Measurements from ENCODE around the gene NEK7.

DNA sequence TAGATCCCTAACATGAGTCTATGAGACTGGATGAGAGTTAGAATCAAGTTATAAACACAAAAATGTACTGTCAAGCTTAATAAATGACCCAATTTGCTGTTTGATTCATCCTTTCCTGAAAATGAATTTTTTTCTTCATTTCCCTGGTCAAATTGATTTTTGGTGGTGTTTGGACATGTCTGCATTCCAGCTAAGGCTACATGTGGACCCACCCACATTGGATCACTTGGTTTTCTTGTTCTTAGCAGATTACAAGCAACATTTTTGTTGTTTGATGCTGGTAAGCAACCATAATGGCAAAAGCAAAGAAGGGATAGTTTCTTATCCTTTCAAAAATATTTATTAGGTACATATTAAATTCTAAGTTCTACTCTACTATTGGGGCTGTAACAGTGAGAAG, 181.1 kb downstream of the NEK7 start:
- TF ChIP-seq, protein P1, sequence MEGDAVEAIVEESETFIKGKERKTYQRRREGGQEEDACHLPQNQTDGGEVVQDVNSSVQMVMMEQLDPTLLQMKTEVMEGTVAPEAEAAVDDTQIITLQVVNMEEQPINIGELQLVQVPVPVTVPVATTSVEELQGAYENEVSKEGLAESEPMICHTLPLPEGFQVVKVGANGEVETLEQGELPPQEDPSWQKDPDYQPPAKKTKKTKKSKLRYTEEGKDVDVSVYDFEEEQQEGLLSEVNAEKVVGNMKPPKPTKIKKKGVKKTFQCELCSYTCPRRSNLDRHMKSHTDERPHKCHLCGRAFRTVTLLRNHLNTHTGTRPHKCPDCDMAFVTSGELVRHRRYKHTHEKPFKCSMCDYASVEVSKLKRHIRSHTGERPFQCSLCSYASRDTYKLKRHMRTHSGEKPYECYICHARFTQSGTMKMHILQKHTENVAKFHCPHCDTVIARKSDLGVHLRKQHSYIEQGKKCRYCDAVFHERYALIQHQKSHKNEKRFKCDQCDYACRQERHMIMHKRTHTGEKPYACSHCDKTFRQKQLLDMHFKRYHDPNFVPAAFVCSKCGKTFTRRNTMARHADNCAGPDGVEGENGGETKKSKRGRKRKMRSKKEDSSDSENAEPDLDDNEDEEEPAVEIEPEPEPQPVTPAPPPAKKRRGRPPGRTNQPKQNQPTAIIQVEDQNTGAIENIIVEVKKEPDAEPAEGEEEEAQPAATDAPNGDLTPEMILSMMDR (IDR thresholded peaks at IDR 0.05 in 4 of 5, conservative IDR thresholded peaks at IDR 0.05 in 1 of 5) = no peak
- TF ChIP-seq POLR2A (IDR thresholded peaks at IDR 0.05) = no peak
